COR-L47 (cell line): ENCODE measurements around the gene ATXN1.
"Not testable (repeated sequence)": the region's sequence is repeated elsewhere in the genome, so short reads cannot be mapped to it uniquely, and the experiment has no call there.

Experiments
- DNase-seq: peaks from one replicate; lab custom pipeline; 2025; lab: John Stamatoyannopoulos, UW

The ATXN1 gene

DNA sequence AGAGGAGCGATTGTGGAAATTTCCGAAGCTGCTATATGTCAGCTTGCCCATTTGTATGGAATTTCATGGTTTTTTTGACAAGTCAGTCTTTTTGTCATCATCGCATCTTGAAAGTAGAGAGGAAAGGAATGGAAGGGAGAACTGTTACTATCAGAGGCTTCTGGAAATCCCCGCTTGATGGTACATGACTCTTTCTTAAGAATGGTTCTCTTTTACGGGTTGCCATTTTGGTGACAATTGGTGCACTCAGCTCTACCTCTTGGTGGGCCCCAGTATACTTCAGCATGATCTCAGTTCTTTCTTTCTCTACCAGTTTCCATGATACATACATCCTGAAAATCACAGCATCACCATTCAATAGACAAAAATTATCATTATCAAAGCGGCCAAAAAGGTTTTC lies 146.0 kb downstream of the ATXN1 start:
- DNase-seq, result not testable (repeated sequence)

DNA sequence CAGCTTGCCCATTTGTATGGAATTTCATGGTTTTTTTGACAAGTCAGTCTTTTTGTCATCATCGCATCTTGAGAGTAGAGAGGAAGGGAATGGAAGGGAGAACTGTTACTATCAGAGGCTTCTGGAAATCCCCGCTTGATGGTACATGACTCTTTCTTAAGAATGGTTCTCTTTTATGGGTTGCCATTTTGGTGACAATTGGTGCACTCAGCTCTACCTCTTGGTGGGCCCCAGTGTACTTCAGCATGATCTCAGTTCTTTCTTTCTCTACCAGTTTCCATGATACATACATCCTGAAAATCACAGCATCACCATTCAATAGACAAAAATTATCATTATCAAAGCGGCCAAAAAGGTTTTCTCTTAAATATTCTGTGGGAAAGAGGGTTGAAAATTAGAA lies 147.1 kb downstream of the ATXN1 start:
- DNase-seq, result not testable (repeated sequence)

DNA sequence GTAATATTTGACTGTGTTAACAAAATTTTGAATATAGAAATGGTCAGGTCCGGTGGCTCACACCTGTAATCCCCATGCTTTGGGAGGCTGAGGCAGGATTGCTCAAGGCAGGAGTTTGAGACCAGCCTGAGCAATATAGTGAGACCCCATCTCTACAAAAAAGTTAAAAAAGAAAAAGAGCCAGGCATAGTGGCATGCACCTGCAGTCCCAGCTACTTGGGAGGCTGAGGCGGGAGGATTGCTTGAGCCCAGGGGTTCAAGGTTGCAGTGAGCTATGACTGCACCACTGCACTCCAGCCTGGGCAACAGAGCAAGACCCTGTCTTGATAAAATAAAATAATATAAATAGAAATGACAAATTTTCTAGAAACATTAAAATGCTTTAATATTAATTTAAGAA lies 147.8 kb downstream of the ATXN1 start:
- not testable (repeated sequence) for DNase-seq

DNA sequence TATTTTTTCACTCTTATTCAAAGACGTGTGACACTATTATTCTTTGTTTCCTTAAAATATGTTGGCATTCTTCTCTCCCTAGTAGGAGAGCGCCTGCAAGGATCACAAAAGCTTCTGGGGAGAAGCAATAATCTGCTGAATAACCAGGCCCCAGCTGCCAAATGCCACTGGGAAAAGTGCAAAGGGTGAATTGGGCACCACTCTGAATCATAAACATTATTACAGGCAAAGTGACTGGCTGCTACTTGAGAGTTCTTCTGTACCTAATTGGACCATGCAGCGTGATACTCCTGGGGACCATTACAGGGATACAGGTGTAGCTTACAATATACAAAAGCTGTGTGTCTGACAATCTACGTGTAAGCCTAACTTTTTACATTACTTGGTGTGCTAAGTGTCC lies 152.8 kb downstream of the ATXN1 start:
- no peak for DNase-seq

DNA sequence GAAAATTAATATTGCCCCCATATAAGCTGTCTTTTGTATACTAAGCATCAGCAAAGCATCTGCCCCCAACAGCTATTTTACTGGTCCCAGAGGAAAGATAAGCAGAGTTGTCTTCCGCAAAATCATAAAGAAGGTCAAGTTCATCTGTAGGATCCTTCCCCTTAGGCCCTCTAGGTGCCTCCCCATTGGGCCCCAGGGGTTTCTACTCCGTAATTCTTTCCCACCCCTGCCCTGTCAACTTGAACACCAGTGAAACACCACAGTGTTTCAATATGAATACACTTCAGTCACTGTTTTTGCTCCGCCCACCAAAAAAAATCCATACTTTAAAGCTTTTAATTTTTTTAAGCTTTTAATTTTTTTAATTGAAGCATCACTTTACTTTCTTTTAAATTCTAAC lies 159.2 kb downstream of the ATXN1 start:
- no peak for DNase-seq

DNA sequence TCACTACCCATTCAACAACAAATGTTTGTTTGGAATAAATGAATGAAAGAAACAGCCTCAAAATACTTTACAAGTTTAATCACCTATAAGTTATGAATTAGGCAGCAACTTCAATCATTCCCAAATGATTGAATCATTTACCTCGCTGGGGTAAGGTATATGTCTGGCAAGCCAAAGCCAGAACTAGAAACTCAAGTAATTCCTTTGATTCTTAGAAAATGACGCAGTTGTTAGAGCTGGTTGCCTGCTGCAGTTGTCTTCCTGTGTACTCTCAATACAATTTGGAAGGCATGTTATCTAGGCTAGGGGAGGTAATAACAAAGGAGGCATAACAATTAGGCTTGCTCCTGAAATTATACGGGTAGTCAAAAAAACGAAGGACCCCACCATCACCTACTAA lies 160.6 kb downstream of the ATXN1 start:
- DNase-seq, result no peak

DNA sequence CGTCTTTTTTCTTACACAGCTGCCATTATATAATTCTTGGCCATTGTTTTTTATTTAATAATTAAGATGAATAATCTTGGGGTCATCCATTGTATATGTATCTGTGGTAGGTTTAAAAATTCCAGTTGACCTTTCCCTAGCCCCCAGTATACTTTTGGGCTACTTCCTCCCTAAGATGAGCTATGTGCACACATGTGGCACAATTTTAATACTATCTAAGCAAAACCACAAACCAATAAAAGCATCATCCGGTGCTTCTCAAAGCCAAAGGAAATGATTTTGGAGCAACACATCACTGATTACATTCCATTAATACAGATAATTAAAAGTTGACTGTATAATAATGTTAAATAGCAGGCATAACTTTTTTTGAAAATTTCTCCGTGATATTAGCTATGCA lies 161.2 kb downstream of the ATXN1 start:
- no peak for DNase-seq

DNA sequence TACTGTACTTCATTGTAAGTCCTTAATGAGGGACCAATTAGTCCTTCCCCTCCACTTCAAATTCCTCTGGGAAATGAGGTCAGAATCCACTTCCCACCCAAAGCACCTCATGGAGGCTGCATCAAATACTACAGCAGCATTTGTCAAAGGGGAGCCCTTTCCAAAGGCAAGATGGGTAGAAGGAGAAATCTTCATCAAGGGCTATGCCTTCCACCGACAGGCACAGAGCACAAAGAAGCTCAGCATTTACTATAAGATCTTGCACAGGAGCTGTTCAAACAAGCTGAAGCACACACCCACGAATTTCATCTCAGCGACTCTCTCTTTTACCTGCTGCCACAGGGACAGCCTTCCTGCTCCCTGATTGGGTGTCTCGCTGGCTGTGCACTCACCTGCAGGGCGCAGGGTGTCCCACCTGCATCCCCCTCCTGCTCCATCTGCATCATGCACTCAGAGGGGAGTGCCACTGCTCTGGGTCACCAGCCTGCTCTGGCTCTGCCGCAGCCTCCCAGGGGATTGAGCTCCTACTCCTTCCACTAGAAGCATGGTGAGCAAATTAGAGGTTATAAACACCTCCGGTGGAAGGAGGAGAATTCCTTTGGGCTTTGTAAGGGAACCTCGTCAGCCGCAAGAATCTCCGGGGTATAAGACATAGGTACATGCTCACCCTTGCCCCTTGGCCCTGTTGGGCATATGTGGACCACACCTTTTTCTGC lies 164.5 kb downstream of the ATXN1 start:
- no peak for DNase-seq

DNA sequence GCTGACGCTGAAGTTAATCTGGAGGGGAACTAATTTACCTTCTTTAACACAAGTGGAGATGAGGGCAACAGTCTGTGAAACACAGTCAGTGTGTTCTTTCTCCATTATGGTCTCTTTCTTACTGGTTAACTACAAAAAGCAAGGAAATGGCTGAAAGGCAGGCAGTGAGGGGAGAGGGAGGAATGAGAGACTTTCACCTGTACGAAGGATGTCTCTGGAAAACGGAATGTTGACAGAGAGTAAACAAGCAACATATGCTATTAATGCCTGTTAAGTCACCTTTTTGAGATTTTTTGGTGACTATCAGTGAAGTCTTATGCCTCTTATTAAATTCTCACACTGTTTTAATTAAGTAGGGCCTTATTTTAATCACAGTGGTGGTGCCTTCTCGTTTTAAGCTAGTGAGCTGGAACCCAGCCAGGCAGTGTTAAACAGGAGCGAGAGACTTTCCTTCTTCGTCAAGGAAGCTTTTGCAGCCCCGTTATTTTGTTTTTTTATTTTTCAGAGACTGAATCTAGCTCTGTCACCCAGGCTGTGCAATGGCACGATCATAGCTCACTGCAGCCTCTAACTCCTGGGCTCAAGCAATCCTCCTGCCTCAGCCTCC lies 165.6 kb downstream of the ATXN1 start:
- DNase-seq, result no peak

DNA sequence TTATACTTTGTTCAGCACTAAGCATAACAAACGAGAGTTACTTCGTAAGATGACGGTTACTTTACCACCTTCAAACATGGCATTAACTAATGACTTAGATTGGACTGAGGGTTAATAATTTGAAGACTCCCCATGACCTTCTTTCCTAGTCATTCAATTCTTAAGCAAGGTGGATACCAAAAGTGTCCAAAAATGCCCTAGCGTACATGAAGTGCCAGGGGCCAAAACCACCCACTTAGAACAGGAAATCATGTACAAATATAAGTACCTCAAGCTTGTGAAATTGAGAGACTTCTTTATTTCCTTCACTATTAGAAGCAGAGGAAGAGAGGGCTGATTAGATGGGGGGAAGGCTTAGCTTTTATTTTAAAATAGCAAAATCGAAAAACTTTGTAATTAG lies 166.4 kb downstream of the ATXN1 start:
- DNase-seq, result no peak

DNA sequence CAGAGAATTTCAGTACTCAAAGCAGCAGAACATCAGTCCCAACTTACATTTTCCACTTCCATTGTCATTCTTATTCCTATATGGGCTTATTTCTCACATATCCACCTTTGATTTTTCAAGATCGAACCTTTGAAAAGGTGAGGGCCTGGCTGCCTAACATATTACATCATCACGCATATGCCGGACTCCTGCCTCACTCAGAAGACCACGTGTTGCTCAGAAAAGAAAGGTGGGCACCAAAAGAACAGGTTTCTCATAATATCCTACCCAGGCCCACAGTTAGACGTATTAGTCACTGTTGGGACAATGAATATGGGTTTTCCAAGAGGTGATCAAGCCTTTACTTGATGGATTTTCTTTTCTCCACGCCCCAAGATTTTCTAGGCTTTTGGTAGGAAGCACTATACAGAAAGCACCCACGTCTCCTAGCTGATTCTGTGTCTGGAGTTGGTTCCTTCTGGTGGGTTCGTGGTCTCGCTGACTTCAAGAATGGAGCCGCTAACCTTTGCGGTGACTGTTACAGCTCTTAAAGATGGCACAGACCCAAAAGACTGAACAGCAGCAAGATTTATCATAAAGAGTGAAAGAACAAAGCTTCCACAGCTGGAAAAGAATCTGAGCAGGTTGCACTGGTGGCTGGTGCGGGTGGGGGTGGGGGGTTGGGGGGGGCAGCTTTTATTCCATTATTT lies 168.9 kb downstream of the ATXN1 start:
- no peak for DNase-seq

DNA sequence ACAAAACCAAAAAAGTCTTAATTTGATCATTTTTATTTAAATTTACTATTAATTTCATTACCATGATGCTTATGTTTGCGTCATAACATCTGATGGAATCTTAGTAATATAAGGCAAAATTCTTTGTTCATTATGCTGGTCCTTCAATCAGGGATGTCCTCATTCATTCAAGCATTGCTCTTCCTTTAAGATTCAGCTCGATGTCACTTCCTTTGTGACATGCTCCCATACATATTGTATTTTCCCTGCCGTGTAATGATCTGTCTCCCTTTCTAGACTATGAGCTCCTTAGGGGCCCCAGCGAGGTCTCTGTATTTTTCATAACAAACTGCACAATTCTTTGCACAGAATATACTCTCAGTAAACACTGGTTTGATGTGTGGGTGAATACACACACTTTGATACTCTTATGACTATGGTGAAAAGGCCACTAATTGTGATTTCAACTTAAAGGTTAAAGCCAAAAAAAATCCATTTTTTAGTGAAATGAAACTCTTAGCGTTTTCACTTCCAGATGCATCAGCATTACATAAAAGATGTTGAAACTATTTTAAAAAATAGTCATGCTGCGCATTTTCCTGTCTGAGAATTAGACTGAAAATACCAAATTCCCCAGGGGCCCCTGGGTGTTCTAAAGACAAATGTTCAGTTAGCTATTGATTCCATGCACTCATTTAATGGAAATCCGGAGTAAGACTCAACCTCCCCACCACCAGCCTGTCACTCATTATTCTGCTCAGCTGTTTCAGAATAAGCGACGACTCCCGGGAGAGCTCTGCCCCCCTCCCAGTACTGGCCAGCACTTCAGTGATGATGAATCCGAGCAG lies 169.7 kb downstream of the ATXN1 start:
- no peak for DNase-seq

DNA sequence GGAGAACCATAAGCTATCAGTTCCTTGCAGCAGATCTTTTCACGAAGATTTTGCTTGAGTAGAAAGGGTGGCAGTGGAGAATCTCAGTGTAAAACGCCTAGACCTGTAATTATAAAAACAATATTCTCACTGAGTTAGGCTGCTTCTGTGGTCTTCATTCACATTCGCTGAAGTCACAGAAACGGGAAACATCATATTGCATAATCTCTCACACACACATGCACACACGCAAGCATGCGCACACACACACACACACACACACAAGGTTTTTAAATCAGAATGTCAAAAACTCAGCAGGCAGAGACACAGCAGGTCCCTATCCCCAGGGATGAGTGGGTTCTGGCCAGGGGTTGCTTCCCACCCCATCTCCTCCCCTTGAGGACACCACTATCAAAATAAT lies 175.5 kb downstream of the ATXN1 start:
- DNase-seq, result no peak

DNA sequence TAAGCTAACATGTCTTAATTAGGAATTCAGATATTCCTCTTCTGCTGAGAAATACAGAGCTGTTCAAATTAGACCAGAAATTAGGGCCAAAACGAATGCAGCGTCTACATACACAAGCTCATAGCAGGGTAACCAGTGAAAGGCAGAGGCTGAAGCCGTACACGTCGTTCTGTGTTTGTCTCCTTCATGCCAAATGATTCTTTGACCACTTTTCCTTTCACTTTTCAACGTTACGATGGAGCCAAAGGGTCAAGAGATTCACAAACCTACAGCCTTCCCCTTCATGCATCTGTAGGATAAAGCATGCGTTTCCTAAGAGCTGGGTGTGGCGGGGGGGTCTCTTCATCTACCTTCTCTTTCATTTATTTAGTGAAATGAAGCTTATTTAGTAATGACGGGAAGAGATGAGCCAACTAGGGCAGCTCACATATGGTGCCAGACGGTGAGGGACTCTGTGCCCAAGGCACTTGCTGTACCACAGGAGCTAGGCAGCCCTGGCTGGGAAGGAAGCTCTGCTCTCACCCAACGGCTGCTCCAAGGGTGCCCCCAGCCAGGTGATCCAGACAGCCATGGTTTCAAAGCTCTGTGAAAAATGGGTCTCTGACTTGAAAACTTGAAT lies 178.0 kb downstream of the ATXN1 start:
- DNase-seq, result no peak

DNA sequence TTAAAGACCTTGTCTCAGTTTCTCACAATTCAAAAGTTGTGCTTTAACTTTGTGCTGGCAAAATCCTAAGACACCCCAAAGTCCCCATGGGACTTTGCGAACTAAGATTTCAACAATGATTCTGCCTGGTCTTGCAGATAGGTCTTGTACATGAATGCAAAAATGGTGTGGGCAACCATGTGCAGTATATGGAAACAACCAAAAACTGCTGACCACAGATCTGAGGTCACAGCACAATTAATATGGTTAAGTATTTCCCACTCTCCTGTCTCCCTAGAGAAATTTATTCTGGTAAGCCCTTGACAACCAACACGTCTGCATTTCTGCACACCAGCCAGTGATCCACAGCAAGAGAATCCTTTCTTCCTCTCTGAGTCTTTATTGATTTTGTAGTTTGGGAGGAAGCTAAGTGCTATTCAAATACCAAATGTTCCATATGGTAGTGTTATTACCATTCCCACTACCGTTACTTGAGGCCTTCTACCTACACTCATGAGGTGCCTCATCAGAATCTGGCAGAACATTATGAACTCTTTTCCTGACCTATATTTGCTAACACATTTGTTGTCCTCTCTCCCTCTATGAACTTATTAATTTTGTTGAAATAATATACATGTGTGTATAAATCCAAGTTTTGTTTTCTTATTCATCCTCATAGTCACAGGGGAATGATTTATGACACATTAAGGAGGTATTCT lies 178.7 kb downstream of the ATXN1 start:
- no peak for DNase-seq

DNA sequence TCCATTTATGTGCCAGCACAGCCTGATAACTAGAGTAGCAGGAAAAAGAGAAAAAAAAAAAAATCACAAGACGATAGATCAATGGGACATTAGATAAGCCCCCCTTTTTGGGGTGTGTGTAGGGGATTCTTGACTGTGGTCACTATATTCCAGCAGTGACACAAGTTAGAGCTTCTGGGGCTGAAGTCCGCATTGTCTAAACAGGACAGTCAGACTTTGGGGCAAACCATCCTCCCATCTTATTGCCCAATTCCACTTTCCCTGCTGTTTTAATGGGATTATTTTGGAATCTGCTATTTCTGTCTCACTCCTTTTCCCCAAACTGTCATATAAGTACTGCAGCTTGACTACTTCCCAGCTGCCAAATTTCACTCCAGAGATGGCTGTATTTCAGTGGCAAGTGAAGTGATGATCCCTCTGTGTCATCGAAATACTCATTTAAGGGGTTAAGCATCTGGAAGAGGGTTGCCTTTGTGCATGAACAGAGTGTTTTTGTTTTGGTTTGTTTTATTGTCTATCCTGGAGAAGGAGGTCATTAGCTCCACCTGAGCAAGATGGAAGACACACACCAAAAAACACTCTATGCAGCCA lies 182.5 kb downstream of the ATXN1 start:
- no peak for DNase-seq

DNA sequence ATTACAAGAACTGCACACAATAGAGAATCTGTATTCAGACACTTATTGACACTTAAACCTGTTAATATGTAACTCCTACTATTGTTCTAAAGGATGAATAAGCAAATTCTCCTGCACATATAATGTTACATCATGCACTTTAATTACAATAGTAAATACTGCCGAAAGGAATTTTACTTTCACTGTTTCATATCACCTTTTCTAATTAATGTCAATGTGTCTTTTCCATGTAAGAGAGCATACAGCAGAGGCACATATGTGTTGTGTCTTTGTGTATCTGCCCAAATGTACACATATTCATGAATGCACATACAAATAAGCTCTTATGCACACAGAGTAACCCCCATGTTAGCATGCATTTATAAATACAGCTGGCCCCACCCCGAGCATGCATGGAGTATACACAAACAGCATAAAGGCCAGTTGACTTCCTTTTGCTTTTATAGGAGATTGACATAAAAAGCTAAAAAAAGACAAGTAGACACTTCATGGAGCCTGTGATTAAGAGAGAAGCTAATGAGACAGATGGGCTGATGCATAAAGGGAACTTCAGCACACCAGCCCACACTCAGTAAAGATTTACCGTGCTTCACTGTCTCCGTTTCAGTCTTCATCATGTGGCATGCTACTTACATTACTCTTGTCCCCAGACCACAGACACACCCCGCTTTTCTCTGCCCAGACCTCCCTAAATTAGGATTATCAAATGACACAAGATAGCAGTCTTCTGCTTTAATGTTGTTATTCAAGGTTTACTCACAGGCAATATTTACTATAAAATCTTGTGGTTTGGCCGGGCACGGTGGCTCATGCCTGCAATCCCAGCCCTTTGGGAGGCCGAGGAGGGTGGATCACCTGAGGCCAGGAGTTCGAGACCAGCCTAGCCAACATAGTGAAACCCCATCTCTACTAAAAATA lies 184.6 kb downstream of the ATXN1 start:
- no peak for DNase-seq

DNA sequence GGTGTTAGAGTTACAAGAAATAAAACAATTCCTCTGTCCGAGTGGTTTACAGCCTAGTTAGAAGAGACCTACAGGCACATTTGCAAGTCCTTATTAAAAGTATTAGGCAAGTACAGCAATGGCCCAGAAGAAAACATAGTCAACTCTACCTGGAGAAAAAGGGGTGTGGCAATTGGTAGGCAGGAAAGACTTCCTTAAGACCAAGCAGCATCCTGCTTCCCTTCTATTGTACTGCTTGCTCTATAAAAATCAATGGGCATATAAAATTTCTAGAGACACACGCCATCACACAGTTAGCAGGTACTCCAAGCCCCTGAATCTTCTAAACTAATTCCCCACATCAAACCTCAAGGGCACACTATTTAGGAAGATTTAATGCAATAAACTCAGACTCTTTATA lies 185.6 kb downstream of the ATXN1 start:
- no peak for DNase-seq

DNA sequence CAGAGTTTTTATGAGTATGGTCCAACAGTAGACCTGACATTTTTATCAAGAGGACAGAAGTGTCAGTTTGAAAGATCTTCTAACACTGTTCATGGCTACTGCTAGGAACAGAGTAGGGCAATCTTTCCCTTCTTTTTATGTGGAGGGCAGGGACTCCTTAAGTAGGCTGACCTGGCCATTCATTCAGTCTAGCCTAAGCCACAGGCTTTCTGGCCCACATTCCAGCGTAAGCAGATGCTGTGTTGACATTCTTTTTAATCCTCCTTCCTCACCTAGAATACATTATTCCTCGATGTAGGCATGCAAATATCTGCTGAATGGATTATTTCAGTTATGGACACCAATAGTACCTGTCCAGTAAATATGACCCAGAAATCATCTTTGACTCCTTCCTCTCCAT lies 188.3 kb downstream of the ATXN1 start:
- no peak for DNase-seq

DNA sequence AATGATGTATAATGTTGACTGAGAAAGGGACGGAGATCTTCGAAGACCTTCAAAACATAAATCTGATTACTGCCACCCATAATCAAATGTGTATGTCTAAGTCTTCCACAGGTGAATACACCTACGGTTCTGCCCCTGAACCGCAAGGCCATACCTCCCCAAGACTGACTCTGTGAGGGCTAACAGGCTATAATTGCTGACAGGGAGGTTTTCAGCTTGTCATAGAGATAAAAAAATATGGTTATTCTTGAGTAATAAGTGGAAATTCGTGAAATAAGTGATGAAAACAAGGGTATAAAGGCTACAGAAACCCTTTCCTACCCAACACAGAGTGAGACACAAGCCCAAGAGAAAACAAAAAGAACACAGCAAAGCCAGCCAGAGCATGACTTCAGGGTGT lies 188.9 kb downstream of the ATXN1 start:
- no peak for DNase-seq
